Measurements from ENCODE around the gene PCDHGA3. TPM values are rescaled to one million over a fixed set of nuclear protein-coding genes. Genes with fewer than 3 reads are reported as not detected.
"Not testable (repeated sequence)": the region's sequence is repeated elsewhere in the genome, so short reads cannot be mapped to it uniquely, and the experiment has no call there.

PCDHGA3 gene
- total and polyA plus RNA-seq, 9 of the 15 experiments (the other 6 are each of a cell fraction or from before 2014, with no cell fraction given), result 0.13 to 0.28 (median 0.18) TPM; not detected in 2

- CTCF ChIA-PET (ENCODE audit: low intra/inter-chr PET ratio); FAIRE-seq: not testable (repeated sequence)
Observed at GRCh38 chr5:141316963-141317362, 26.7 kb upstream of the PCDHGA3 start.

GRCh38 chr5:141319202-141319601 lies 24.4 kb upstream of the PCDHGA3 start:
- ATAC-seq (no peak), FAIRE-seq (no peak), DNase-seq (ENCODE audit: extremely low read depth in 1 of 4, low spot score in 3 of 4) (no peak)
- Histone ChIP-seq H3K27ac (ENCODE audit: extremely low read depth, low read depth, low read length) (no peak overlapping the region), H3K4me3 (peak overlapping the region; percentile 70; the same call in 1 of the 2 replicates), H3K4me1 (replicated peaks in 1 of 2; ENCODE audit: control insufficient read depth in 2 of 2, insufficient read depth in 2 of 2, low read length in 2 of 2) (peaks cover 0 to 9% of the 10 kb centered on the region in 2 experiments; a peak in 1 of 5 replicates), H2AFZ (ENCODE audit: low read depth, low read length) (no peak overlapping the region), H3K36me3 (ENCODE audit: control insufficient read depth, insufficient read depth, low read length) (peaks cover 26% of the 10 kb centered on the region), H3K79me2 (ENCODE audit: control insufficient read depth, insufficient read depth, low read length) (peaks cover 29% of the 10 kb centered on the region), H3K9me3 (replicated peaks; ENCODE audit: control insufficient read depth, insufficient read depth, low read depth, low read length) (peaks cover 22% of the 10 kb centered on the region), H3K9me1 (ENCODE audit: control insufficient read depth, insufficient read depth, low read length) (no peaks in the 10 kb centered on the region), H4K20me1 (replicated peaks; ENCODE audit: control insufficient read depth, insufficient read depth, low read length) (no peaks in the 10 kb centered on the region), H3K4me2 (ENCODE audit: insufficient read depth, low read length) (peak overlapping the region; percentile 85), H3K9ac (ENCODE audit: insufficient read depth in 1 of 2, low read depth in 2 of 2, low read length in 2 of 2) (no peak overlapping the region), H3K27me3 (ENCODE audit: control insufficient read depth in 2 of 2, insufficient read depth in 2 of 2, low read length in 2 of 2) (no peaks in the 10 kb centered on the region)
- CTCF ChIA-PET (ENCODE audit: low intra/inter-chr PET ratio), result no interaction called here
- WGBS (ENCODE audit: insufficient coverage, low coverage, missing lambda C conversion rate), result 74% methylated on average over 6 of the region's 6 CpGs
- in situ Hi-C loops (cut with MboI) (no loop called here), intact Hi-C loops (cut with micrococcal nuclease) (no loop called here)
- POLR2A ChIA-PET, result interaction anchor here (0.6 to 1.4 kb wide), 4 partner anchors 12 to 632 kb away, joined by 3 to 4 read pairs (median 3); partner anchors contain the start of gene PCDHGA2
- no TSS peak for BruUV-seq (replicated peaks)
- TF ChIP-seq PML (IDR thresholded peaks at IDR 0.05; ENCODE audit: low read length) (no peak), ZNF512 (tag; IDR thresholded peaks at IDR 0.05) (no peak), MXI1 (IDR thresholded peaks at IDR 0.05; ENCODE audit: low read depth, low read length) (no peak), CTCF (IDR thresholded peaks at IDR 0.05 in 2 of 3, conservative IDR thresholded peaks at IDR 0.05 in 1 of 3; ENCODE audit: insufficient read depth in 2 of 3, low read depth in 1 of 3, low read length in 3 of 3) (no peak), HNRNPK (IDR thresholded peaks at IDR 0.05; ENCODE audit: low read depth, low read length, poor library complexity, severe bottlenecking) (no peak), ZNF274 (IDR thresholded peaks at IDR 0.05; ENCODE audit: borderline replicate concordance, low read depth, low read length) (no peak), ZSCAN29 (IDR thresholded peaks at IDR 0.05) (no peak), EP300 (IDR thresholded peaks at IDR 0.05; ENCODE audit: low read length) (no peak), ZNF175 (CRISPR knock-in tag; IDR thresholded peaks at IDR 0.05; ENCODE audit: low read depth) (no peak), HDAC6 (IDR thresholded peaks at IDR 0.05; ENCODE audit: low read depth, low read length) (no peak), ZNF12 (CRISPR knock-in tag; IDR thresholded peaks at IDR 0.05) (no peak)

More at GRCh38 chr5:141316963-141317362, 26.7 kb upstream of the PCDHGA3 start:
- H3K9me1 ChIP-seq (ENCODE audit: control insufficient read depth, insufficient read depth, low read length); H3K4me3 ChIP-seq; H3K4me1 ChIP-seq (replicated peaks in 1 of 2; ENCODE audit: control insufficient read depth in 2 of 2, insufficient read depth in 2 of 2, low read length in 2 of 2); H2AFZ ChIP-seq (ENCODE audit: low read depth, low read length); H3K27me3 ChIP-seq (ENCODE audit: control insufficient read depth in 2 of 2, insufficient read depth in 2 of 2, low read length in 2 of 2); in situ Hi-C loops (cut with MboI); DNase-seq (ENCODE audit: extremely low read depth in 1 of 4, low spot score in 3 of 4); intact Hi-C loops (cut with micrococcal nuclease); ATAC-seq; H4K20me1 ChIP-seq (replicated peaks; ENCODE audit: control insufficient read depth, insufficient read depth, low read length); H3K4me2 ChIP-seq (ENCODE audit: insufficient read depth, low read length); BruUV-seq (replicated peaks); H3K9ac ChIP-seq (ENCODE audit: insufficient read depth in 1 of 2, low read depth in 2 of 2, low read length in 2 of 2); H3K27ac ChIP-seq (ENCODE audit: extremely low read depth, low read depth, low read length): not testable (repeated sequence)
- Histone ChIP-seq H3K36me3 (ENCODE audit: control insufficient read depth, insufficient read depth, low read length) (peaks cover 26% of the 10 kb centered on the region), H3K79me2 (ENCODE audit: control insufficient read depth, insufficient read depth, low read length) (peaks cover 29% of the 10 kb centered on the region), H3K9me3 (replicated peaks; ENCODE audit: control insufficient read depth, insufficient read depth, low read depth, low read length) (peaks cover 22% of the 10 kb centered on the region)
- WGBS (ENCODE audit: insufficient coverage, low coverage, missing lambda C conversion rate), result 62% methylated on average over 2 of the region's 4 CpGs
- POLR2A ChIA-PET, result interaction anchor here (1.1 kb wide), 1 partner anchor 168 kb away, joined by 3 read pairs; the partner anchor contains the start of gene PCDHGC4
- TF ChIP-seq C11orf30 (IDR thresholded peaks at IDR 0.05; ENCODE audit: low read depth) (0 out of 2 replicates have a peak, but pooled peaks have one; percentile 10), ZNF316 (IDR thresholded peaks at IDR 0.05) (peak; percentile 42; the same call in 1 of the 2 replicates)
